Karpas-422 (cell line): ENCODE data around the gene FAR2. TPM values are rescaled to one million over a fixed set of nuclear protein-coding genes. Genes with fewer than 3 reads are reported as not detected.

Experiments used
- DNase-seq: peaks from one replicate; pipeline ENCODE4 v3.0.0-alpha.2; 2015
- H2AFZ ChIP-seq: fragments of 200-600 bp; sonication (generic); 2 replicates; pipeline ENCODE4 v1.6.1; 2014; ENCODE audit warnings: antibody characterized with exemption, low read length, mixed read lengths
- H3K27ac ChIP-seq: fragments of 200-600 bp; sonication (generic); 2 replicates; pipeline ENCODE4 v1.5.1; 2014; ENCODE audit warnings: mild to moderate bottlenecking, low read length, moderate library complexity
- H3K27me3 ChIP-seq: fragments of 200-600 bp; sonication (generic); 2 replicates; pipeline ENCODE4 v1.6.1; 2014; ENCODE audit warnings: low read length, mixed read lengths
- H3K36me3 ChIP-seq: fragments of 200-600 bp; sonication (generic); 2 replicates; pipeline ENCODE4 v1.6.1; 2014; ENCODE audit warnings: low read length, mixed read lengths; ENCODE audit not compliant: insufficient read depth
- H3K4me1 ChIP-seq: fragments of 200-600 bp; sonication (generic); 2 replicates; pipeline ENCODE4 v1.6.1; 2014; ENCODE audit warnings: mild to moderate bottlenecking, low read length, mixed read lengths
- H3K4me2 ChIP-seq: fragments of 200-600 bp; sonication (generic); 2 replicates; pipeline ENCODE4 v1.6.1; 2014; ENCODE audit warnings: low read length, low read depth, mild to moderate bottlenecking; ENCODE audit not compliant: poor library complexity, severe bottlenecking
- H3K4me3 ChIP-seq: fragments of 200-600 bp; sonication (generic); 2 replicates; pipeline ENCODE4 v1.5.1; 2014; ENCODE audit warnings: mild to moderate bottlenecking, antibody characterized with exemption, low read length, mixed read lengths
- H3K79me2 ChIP-seq: fragments of 200-600 bp; sonication (generic); 2 replicates; pipeline ENCODE4 v1.6.1; 2014; ENCODE audit warnings: mild to moderate bottlenecking, low read length, mixed read lengths
- H3K9ac ChIP-seq: fragments of 200-600 bp; sonication (generic); 2 replicates; pipeline ENCODE4 v1.6.0; 2014; ENCODE audit warnings: low read length
- H3K9me2 ChIP-seq: fragments of 200-600 bp; sonication (generic), shearing (Covaris generic); replicated peaks from 2 replicates; pipeline ENCODE4 v1.6.0; 2014; ENCODE audit warnings: mild to moderate bottlenecking, low read length, moderate library complexity; ENCODE audit not compliant: insufficient read depth
- H3K9me3 ChIP-seq: fragments of 300-700, 200-600 bp; sonication (generic); 2 replicates; pipeline ENCODE4 v1.6.1; 2014; ENCODE audit warnings: low read length, mixed read lengths
- H4K20me1 ChIP-seq: fragments of 200-600 bp; sonication (generic); 2 replicates; pipeline ENCODE4 v1.6.1; 2014; ENCODE audit warnings: mild to moderate bottlenecking, antibody characterized with exemption, low read length, low read depth; ENCODE audit not compliant: insufficient read depth
- total RNA-seq: library from RNA; depleted of rRNA; stranded (reverse); fragments of >200 nt; shearing (Covaris generic); gene quantifications from 2 replicates; pipeline ENCODE4 v1.2.3, GENCODE V29; 2014; ENCODE audit warnings: low replicate concordance

Gene FAR2
- total RNA-seq, 1 experiment from 2014 or later, result not detected

- Histone ChIP-seq H4K20me1 (no peaks in the 10 kb centered on the region), H3K4me2 (no peak overlapping the region), H2AFZ (no peak overlapping the region), H3K27me3 (no peaks in the 10 kb centered on the region), H3K27ac (no peak overlapping the region), H3K4me3 (no peak overlapping the region), H3K9me3 (no peaks in the 10 kb centered on the region), H3K36me3 (no peaks in the 10 kb centered on the region), H3K79me2 (no peaks in the 10 kb centered on the region), H3K4me1 (no peaks in the 10 kb centered on the region), H3K9me2 (no peaks in the 10 kb centered on the region), H3K9ac (no peak overlapping the region)
- no peak for DNase-seq
Measured at GRCh38 chr12:29277231-29277630, 128.2 kb downstream of the FAR2 start.

DNA sequence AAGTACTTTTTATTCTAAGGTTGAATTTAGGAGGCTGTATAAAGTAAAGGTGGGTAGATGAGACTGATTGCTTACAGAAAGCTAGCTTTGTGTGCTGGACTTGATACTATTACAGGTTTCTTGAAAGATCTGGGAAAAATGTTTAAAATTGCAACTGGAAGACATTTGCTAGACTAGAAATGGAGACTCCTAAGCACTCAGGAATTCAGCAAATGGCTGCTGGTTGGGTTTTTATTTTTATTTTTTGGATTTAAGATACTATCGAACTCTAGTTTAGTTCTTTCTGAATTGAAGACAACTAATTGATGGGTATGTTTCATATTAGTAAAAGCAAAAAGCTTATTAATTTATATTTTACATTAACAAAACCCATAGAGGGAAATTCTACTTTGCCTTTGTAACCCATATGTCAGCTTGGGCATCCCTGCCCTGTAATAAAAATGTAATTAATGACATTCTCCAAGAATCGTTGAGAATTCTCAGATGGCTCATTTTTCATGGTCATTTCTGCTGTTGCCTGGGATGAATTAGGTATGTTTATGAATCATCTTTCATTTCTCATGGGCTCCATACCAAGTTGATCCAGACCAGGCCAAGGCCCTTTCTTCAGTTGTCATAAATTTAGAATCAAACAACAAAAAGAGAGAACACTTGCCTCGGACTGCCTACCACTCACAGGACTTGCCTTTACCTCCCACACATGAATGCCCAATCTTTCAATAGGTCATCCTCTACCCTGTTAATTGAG, 129.8 kb downstream of the FAR2 start:
- Histone ChIP-seq H3K9me2 (no peaks in the 10 kb centered on the region), H3K36me3 (no peaks in the 10 kb centered on the region), H3K27ac (no peak overlapping the region), H3K9ac (no peak overlapping the region), H3K79me2 (no peaks in the 10 kb centered on the region), H3K9me3 (no peaks in the 10 kb centered on the region), H3K4me1 (no peaks in the 10 kb centered on the region), H3K4me3 (no peak overlapping the region), H3K27me3 (no peaks in the 10 kb centered on the region), H3K4me2 (no peak overlapping the region), H2AFZ (no peak overlapping the region), H4K20me1 (no peaks in the 10 kb centered on the region)
- no peak for DNase-seq

- H3K27ac ChIP-seq, result no peak overlapping the region
- H3K27me3 ChIP-seq, result no peaks in the 10 kb centered on the region
- H3K9me2 ChIP-seq, result no peaks in the 10 kb centered on the region
- H3K9me3 ChIP-seq, result no peaks in the 10 kb centered on the region
- no peak overlapping the region for H3K4me2 ChIP-seq
- no peaks in the 10 kb centered on the region for H3K4me1 ChIP-seq
- no peak overlapping the region for H2AFZ ChIP-seq
- H3K36me3 ChIP-seq, result no peaks in the 10 kb centered on the region
- no peak overlapping the region for H3K9ac ChIP-seq
- no peak overlapping the region for H3K4me3 ChIP-seq
- H4K20me1 ChIP-seq, result no peaks in the 10 kb centered on the region
- no peaks in the 10 kb centered on the region for H3K79me2 ChIP-seq
- no peak for DNase-seq
Measured at GRCh38 chr12:29281371-29282005, 132.4 kb downstream of the FAR2 start.

GRCh38 chr12:29282031-29282816, 133.1 kb downstream of the FAR2 start:
- no peaks in the 10 kb centered on the region for H3K9me2 ChIP-seq
- no peaks in the 10 kb centered on the region for H3K9me3 ChIP-seq
- no peak overlapping the region for H3K9ac ChIP-seq
- H3K4me1 ChIP-seq, result no peaks in the 10 kb centered on the region
- H3K27ac ChIP-seq, result no peak overlapping the region
- no peaks in the 10 kb centered on the region for H3K79me2 ChIP-seq
- no peak overlapping the region for H2AFZ ChIP-seq
- no peaks in the 10 kb centered on the region for H4K20me1 ChIP-seq
- no peaks in the 10 kb centered on the region for H3K36me3 ChIP-seq
- no peak overlapping the region for H3K4me2 ChIP-seq
- no peaks in the 10 kb centered on the region for H3K27me3 ChIP-seq
- DNase-seq, result no peak
- H3K4me3 ChIP-seq, result no peak overlapping the region

DNA sequence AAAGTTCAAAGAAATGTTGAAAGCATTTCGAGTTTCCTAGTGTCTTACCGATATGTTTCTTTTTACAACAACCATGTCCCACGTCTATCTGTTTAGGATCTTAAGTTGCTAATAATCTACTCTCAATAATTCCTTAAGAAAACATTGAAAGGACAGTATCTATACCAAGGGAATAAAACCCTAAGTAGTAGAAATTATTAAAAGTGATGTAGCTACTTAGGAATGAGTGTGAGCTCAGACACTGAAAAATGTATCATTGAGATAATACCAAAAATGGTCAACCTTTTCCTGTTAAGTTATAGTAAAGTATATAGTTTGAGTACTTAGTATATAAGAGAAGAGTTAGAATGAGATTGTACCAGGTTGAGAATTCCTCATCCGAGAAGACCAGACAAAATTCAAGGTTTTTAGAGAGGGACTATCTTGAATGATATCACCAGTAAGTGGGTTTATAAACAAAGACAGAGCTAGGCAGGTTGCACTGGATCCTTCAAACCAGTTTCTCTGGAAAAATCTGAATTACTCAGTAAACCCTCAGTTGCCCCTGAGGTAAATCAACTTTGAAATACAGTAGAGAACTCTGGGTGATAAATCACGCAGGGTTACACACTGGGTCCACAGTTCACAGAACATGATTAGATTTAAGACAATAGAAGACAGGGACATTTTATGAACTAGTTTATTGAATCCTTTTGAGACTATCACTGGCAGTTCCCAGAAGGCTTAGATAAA, 135.1 kb downstream of the FAR2 start:
- no peaks in the 10 kb centered on the region for H3K9me2 ChIP-seq
- H4K20me1 ChIP-seq, result no peaks in the 10 kb centered on the region
- H3K27me3 ChIP-seq, result no peaks in the 10 kb centered on the region

GRCh38 chr12:29286081-29286790, 137.2 kb downstream of the FAR2 start:
- no peaks in the 10 kb centered on the region for H4K20me1 ChIP-seq
- no peak overlapping the region for H3K4me2 ChIP-seq
- H2AFZ ChIP-seq, result no peak overlapping the region
- H3K27ac ChIP-seq, result no peak overlapping the region
- H3K36me3 ChIP-seq, result no peaks in the 10 kb centered on the region
- no peaks in the 10 kb centered on the region for H3K9me3 ChIP-seq
- H3K4me1 ChIP-seq, result no peaks in the 10 kb centered on the region
- DNase-seq, result no peak
- H3K79me2 ChIP-seq, result no peaks in the 10 kb centered on the region
- no peak overlapping the region for H3K9ac ChIP-seq
- H3K27me3 ChIP-seq, result no peaks in the 10 kb centered on the region
- H3K9me2 ChIP-seq, result no peaks in the 10 kb centered on the region
- no peak overlapping the region for H3K4me3 ChIP-seq

More for the DNA sequence above, 135.1 kb downstream of the FAR2 start:
- no peaks in the 10 kb centered on the region for H3K79me2 ChIP-seq
- H3K4me3 ChIP-seq, result no peak overlapping the region
- no peak overlapping the region for H3K4me2 ChIP-seq
- no peaks in the 10 kb centered on the region for H3K9me3 ChIP-seq
- no peak overlapping the region for H3K27ac ChIP-seq
- H3K9ac ChIP-seq, result no peak overlapping the region
- no peak overlapping the region for H2AFZ ChIP-seq
- no peaks in the 10 kb centered on the region for H3K4me1 ChIP-seq
- DNase-seq, result no peak
- H3K36me3 ChIP-seq, result no peaks in the 10 kb centered on the region

GRCh38 chr12:29287622-29288021, 138.5 kb downstream of the FAR2 start:
- Histone ChIP-seq H3K9me2 (no peaks in the 10 kb centered on the region), H2AFZ (no peak overlapping the region), H3K27ac (no peak overlapping the region)

More at GRCh38 chr12:29287622-29288021, 138.5 kb downstream of the FAR2 start:
- Histone ChIP-seq H3K4me3 (no peak overlapping the region), H3K79me2 (no peaks in the 10 kb centered on the region), H3K27me3 (no peaks in the 10 kb centered on the region), H3K9ac (no peak overlapping the region), H3K9me3 (no peaks in the 10 kb centered on the region), H3K4me2 (no peak overlapping the region), H3K4me1 (no peaks in the 10 kb centered on the region), H3K36me3 (no peaks in the 10 kb centered on the region), H4K20me1 (no peaks in the 10 kb centered on the region)
- DNase-seq, result no peak
